Measurements from ENCODE around the gene SHKBP1.

Gene SHKBP1

DNA sequence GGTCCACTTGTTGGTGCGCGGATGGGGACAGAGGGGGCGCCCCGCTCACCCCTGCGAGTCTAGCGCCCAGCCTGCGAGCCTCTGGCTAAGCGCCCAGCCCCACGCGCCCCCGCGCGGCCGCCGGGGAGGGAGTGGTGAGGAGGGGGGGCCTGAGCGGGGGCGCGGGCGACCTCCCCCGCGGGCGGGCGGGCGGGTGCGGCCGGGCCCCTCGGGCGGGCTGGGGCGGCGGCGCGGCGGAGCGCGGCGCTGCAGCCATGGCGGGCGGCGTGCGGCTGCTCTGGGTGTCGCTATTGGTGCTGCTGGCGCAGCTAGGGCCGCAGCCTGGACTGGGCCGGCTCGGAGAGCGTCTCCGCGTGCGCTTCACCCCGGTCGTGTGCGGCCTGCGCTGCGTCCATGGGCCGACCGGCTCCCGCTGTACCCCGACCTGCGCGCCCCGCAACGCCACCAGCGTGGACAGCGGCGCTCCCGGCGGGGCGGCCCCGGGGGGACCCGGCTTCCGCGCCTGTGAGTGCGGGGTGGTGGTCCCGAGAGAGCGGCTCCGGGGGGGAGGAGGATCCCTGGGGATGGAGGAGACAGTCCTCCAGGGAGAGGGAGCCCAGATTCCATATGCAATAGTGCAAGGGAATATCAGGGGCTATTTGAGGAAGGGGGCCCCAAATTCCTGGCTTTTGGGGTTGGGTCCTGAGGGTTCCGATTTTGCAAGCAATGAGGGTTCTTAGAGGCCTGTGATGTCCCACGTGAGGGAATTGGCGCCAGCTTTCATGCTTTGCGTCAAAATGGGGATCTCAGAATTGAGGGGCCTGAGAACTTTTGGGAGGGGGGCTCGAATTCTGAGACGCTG, 24.7 kb downstream of the SHKBP1 start, which contains the start of gene LTBP4:
Gene LTBP4 (plus strand): TSS at position 236 of the 841 bp plus-strand sequence. CDS start 19 bp downstream, at position 255.
- peak; percentile 22 for DNase-seq (ENCODE audit: low spot score)

DNA sequence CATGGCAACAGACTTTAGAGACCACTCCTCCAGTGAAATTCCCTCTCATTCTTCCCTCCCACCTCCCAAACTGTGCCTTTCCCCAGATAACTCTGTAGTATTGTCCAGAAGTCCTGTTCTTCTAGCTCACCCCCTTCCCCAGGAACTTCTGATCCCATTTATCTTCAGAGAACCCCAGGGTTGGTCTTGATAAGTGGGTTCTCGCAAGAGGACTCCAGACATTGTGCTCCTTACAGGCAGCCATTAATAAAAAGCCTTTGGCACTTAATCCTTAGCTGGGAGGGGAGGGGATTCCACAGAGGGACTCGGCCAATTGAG, 26.4 kb downstream of the SHKBP1 start:
- no peak for DNase-seq (ENCODE audit: low spot score)

DNA sequence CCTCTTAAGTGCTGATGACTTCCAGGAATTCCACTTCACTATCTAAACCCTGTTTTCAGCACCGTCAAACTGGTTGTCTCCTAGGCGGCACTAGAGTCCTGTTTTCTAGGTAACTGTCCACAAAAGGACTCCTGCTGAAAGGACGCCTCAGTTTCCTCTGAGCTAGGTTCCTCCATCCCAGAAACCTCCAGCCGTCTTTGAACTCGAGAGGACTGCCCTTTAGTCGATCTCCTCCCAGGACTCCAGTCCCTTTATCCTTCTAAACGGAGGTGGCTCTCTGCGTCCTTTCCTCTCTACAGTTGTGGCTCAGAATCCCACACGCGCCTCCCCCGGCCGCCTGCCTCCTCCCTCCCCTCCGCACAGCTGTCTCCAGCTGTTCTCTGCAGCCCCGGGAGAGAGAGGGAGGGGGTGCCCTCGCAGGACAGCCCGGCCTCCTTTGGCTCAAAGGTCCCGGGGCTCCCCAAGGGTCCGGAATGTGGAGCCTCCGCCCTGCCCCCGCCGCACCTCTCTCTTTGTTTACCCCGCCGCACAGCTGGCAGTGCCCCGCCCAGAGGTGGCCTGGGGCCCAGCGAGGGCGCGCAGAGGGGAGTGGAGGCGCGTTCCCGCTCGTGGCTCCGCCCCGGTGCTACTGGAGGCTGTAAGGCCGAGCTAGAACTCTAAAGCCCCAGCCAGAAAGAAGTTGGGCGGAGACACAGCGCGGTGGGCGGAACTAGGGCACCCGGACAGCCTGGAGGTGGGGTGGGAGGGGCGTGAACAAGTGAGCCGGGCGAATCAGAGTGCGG, 26.9 kb downstream of the SHKBP1 start:
- DNase-seq (ENCODE audit: low spot score), result peak; percentile 92

DNA sequence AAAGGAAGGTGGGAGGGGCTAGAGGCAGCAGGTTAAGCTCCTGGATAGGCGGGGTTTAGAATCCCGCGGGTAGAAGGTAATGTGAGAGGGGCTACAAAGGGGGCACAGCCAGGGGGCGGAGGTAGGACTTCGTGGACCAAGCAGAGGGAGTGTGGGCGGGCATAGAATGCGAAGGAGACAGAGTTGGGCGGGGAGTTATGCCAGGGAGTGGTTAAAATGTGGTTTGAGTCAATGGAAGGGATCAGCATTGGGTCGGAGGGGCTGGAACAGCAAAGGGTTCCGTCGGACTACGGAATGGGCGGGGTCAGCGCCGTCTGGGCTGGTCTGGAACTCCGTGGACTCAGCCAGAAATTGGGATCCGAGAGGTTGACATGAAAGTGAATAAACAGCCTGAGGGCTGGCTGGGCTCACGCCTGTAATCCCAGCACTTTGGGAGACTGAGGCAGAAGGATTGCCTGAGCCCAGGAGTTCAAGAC, 27.5 kb downstream of the SHKBP1 start:
- no peak for DNase-seq (ENCODE audit: low spot score)

DNA sequence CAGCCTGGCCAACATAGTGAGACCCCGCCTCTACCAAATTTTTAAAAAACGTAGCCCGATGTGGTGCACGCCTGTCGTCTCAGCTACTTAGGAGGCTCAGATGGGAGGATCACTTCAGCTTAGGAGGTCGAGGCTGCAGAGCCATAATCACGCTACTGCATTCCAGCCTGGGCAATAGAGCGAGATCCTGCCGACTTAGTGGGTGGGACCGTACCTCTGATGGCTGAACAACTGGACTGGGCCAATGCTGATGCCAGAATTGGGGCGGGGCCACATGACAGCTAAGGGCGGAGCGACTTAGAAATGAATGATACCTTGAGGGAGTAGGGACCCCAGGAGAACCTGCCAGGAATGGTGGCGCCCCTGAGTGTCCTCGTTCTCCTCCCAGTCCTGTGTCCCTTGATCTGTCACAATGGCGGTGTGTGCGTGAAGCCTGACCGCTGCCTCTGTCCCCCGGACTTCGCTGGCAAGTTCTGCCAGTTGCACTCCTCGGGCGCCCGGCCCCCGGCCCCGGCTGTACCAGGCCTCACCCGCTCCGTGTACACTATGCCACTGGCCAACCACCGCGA, 28.1 kb downstream of the SHKBP1 start:
- DNase-seq (ENCODE audit: low spot score), result no peak

DNA sequence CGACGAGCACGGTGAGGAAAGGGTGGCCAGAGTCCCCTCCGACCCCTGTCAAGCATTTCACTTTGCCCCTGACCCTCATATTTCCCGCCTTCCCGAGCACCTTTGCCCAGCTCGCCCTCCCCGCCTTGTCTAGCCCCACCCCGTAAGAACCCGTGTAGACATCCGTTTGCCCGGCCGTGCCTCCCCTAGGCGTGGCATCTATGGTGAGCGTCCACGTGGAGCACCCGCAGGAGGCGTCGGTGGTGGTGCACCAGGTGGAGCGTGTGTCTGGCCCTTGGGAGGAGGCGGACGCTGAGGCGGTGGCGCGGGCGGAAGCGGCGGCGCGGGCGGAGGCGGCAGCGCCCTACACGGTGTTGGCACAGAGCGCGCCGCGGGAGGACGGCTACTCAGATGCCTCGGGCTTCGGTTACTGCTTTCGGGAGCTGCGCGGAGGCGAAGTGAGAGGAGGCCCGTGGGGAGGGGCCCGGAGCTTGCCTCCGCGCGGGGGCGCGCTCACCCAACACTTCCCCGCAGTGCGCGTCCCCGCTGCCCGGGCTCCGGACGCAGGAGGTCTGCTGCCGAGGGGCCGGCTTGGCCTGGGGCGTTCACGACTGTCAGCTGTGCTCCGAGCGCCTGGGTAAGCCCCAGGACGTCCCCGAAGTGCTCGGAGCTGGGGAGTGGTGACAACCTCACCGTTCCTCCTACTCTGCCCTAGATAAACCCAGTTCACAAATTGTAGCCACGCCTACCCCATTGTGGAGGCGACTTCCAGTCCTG, 28.7 kb downstream of the SHKBP1 start:
- DNase-seq (ENCODE audit: low spot score), result peak; percentile 45

DNA sequence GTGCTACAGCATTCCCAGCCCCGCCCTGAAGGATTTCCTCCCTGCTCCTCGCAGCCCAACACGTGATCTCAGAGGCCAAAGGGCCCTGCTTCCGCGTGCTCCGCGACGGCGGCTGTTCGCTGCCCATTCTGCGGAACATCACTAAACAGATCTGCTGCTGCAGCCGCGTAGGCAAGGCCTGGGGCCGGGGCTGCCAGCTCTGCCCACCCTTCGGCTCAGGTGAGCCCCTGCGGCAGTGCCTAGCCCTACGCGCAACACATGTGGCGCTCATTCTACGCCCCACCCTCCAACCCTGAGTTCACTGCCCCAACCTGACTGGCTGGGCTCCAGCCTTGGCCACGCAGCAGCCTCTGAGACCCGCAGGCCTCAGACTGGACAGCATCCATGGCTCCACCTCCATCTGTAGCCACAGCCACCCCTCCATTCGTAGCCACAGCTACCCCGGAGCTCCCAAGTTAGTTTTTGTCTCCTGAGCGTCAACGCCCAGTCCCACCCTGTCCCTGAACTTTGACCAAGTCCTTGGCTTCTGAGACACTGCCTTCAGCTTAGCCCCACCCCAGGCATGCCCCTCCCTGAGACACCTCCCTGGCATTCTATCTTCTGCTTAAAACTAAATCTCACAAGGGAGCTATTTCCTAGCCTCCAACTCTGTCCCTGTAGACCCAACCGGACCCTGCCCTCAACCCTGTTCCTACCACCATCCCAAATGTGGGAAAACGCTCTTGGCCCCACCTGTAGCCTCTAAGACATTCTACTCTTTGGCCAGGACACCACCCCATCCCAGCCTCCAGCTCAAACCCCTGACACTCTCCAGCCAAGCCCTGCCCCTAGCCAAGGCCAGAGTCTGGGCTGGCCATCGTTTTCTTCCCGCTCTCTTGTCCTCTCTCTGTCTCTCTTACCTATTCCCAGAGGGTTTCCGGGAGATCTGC, 30.9 kb downstream of the SHKBP1 start:
- no peak for DNase-seq (ENCODE audit: low spot score)

DNA sequence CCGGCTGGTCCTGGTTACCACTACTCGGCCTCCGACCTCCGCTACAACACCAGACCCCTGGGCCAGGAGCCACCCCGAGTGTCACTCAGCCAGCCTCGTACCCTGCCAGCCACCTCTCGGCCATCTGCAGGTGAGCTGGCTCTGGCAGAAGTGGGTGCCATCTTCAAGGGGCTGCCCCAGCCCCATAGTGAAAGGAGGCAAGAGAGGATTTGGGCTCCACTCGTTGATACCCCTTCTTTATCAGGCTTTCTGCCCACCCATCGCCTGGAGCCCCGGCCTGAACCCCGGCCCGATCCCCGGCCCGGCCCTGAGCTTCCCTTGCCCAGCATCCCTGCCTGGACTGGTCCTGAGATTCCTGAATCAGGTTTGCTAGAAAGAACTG, 31.6 kb downstream of the SHKBP1 start:
- DNase-seq (ENCODE audit: low spot score), result no peak

DNA sequence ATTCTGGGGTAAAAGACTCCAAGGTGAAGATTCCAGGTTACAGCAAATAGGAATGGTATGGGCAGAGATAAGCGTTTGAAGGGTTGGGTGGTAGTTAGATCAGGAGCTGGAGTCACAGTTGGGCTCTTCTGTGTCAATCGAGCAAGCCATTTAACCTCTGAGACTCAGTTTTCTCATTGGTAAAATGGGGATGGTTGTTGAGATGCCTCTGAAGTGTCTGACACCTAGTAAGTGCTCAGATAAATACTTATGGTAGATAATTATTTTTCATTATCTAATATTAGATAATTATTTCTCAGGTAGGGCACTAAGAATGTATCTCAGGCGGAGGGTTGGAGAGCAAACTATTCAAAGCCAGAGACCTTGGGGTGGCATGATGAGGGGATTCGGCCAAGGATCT, 32.3 kb downstream of the SHKBP1 start:
- DNase-seq (ENCODE audit: low spot score), result no peak

DNA sequence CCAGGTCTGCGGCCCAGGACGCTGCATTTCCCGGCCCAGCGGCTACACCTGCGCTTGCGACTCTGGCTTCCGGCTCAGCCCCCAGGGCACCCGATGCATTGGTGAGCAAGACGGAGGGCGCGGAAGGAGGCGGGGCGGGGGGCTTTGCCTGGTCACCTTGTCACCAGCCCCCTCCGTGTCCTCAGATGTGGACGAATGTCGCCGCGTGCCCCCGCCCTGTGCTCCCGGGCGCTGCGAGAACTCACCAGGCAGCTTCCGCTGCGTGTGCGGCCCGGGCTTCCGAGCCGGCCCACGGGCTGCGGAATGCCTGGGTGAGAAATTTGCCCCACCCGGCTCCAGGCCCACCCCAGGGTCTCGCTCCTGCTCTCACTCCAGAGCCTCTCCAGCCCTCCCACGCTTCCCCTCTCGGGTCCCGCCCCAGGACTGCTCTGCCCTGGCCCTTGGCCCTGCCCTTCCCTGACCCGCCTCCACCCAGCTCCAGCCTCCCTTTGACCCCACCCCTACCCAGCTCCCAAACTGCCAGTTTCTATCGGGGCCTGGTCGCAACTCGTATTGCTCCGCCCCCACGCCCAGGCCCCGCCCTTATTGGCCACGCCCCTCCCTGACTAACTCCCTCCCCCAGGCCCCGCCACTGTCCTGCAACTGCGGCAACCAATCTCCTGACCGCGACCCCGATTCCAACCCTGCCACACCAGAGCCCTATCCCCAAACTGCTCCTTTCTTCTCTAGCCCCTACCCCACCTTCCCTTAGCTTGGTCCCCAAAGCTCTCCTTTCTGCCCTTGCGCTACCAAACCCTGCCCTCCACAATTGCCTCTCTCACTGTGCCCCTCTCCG, 33.1 kb downstream of the SHKBP1 start:
- peak; percentile 98 for DNase-seq (ENCODE audit: low spot score)

DNA sequence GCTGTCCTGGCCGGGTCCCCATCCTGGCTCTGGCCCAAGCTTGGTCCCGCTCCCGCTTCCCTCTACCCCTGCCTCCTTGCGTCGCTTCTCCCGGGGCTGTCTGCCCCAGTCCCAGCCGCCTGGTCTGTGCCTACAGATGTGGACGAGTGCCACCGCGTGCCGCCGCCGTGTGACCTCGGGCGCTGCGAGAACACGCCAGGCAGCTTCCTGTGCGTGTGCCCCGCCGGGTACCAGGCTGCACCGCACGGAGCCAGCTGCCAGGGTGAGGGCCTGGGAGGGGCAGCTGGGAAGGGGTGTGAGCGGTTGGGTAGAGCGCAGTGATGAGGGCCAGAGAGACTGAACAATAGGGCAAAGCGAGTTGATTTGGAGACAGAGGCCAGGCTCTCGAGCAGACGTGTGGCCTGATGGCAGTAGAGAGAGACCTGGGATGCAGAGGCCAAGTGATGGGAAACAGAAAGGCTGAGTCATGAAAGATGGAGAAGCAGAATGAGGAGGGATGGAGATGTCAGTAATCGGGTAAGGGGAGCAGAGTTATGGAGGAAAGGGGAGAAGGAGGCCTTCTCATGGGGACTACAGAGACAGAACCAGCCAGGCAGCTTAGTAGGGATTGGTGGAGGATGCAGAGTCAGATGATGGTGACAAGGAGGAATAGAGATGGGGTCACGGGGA, 33.9 kb downstream of the SHKBP1 start:
- peak; percentile 12 for DNase-seq (ENCODE audit: low spot score)

DNA sequence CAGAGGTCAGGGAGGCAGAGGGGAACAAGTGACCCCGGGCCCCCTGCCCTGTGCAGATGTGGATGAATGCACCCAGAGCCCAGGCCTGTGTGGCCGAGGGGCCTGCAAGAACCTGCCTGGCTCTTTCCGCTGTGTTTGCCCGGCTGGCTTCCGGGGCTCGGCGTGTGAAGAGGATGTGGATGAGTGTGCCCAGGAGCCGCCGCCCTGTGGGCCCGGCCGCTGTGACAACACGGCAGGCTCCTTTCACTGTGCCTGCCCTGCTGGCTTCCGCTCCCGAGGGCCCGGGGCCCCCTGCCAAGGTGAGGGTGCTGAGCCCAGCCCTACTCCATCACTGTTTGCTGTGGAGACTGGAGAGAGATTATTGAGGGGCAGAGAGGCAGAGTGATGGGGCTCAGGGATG, 34.4 kb downstream of the SHKBP1 start:
- DNase-seq (ENCODE audit: low spot score), result no peak

DNA sequence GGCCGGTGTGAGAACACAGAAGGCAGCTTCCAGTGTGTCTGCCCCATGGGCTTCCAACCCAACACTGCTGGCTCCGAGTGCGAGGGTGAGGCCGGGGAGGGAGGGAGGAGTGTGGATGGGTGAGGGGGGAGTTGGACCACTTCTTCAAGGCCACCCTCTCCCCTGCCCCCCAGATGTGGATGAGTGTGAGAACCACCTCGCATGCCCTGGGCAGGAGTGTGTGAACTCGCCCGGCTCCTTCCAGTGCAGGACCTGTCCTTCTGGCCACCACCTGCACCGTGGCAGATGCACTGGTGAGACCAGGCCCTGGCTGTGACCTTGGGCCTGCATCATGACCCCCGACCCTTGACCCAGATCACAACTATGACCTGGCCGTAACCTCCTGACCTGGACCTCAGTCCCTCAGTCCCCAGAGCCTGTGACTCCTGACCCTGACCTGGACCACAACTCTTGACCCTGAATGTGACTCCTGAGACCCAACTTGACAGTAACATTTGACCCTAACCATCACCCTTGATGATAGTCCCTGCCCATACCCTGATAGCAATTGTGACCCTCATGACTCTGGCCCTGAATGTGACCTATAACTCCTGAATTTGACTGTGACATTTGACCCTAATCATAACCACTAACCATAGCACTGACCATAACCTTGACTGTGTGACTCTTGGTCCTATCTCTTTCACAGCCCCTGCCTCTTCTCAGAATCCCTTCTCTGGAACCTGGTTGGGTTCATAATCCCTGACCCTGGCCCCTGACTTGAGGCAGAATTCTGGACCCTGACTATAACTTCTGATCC, 35.4 kb downstream of the SHKBP1 start:
- DNase-seq (ENCODE audit: low spot score), result no peak

DNA sequence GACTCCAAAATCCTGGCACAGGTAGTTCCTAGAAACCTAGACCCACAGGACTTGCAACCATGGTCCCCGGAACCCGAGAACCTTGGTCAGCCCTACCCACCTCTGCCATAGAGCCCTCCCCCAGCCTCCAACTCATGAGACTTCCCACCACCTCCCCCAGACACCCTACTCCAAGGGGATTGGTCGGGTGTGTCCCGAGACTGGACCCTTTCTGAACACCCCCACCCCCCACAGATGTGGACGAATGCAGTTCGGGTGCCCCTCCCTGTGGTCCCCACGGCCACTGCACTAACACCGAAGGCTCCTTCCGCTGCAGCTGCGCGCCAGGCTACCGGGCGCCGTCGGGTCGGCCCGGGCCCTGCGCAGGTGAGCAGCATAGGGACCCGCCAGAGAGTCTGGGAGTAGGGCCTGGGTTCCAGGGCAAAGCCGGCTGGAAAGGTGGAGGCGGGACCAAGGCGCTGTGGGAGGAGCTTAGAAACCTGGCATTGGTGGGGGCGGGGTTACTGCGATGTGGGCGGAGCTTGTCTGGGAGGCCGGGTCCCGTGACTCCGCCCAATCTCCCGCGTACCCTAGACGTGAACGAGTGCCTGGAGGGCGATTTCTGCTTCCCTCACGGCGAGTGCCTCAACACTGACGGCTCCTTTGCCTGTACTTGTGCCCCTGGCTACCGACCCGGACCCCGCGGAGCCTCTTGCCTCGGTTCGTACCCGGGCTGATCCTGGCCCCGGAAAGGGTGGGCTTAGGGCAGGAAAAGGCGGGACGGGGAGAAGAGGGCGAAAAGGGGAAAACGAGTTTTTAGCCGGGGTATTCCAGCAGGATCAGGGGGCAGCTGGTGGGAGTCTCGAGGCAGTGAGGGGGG, 36.4 kb downstream of the SHKBP1 start:
- DNase-seq (ENCODE audit: low spot score), result peak; percentile 28

DNA sequence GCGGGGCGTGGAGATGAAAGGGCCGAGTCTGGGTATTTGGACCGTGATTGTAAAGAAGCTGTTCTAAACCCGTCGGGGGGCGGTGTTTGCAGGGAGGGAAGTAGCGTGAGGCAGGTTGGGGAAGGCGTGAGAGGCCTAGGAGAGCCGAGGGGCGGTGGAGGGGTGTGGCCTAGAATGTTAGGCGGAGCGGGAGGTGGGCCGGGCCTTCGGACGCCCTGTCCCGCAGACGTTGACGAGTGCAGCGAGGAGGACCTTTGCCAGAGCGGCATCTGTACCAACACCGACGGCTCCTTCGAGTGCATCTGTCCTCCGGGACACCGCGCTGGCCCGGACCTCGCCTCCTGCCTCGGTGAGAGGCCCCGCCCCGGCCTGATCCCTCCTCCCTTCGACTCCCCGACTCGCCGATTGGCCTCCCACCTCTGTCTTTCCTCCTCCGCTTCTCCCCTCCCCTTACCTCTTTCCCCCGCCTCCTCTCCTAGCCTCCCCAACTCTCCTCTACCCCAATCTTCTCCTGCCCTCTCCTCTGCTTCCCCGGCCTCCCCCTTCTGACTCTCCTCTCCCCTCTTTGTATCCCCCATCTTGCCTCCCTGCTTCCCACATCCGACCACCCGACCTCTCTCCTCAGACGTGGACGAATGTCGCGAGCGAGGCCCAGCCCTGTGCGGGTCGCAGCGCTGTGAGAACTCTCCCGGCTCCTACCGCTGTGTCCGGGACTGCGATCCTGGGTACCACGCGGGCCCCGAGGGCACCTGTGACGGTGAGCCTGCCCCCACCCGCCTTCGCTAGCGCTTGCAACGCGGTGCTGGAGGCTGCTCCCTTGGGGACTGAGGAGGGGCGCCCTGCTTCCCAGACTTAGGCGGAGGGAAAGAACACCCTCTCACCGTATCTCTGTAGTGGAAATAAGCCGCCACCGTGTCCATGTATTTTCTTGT, 37.3 kb downstream of the SHKBP1 start:
- DNase-seq (ENCODE audit: low spot score), result peak; percentile 85

DNA sequence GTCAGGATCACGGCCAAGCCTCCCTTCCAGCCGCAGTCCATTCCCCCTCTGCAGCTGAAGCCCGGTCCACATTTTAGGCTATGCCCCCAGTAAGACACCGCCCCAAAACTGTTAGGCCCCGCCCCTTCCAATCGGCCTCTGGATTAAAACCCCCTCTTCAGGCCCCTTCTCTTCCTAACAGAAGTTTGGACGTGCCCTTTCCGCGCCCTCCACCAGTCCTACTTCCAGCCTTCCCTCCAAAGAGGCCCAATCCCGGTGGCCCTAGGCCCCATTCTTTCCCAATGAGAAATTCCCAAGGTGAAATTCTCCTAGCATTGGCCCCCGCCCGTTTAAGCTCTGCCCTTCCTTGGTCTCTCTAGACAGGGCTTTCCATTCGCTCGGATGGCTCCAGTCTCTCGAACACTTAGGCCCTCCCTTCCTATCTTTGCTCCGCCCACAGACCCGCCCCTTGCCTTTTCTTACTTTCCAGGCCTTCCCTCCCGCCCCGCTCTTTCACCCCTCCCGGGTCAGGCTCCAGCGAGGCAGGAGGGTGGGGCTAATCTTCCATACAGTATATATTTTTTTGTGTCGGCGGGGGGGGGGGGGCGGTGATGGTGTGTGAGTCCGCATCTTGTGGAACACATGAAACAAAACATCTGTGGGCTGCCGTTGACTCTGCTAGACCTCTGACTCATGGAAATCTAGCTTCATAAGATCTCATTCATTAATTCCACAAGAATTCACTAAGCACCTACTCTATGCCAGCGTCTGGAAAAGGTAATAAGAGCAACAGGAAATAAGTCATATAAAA, 38.1 kb downstream of the SHKBP1 start:
- peak; percentile 89 for DNase-seq (ENCODE audit: low spot score)

Measured in AG08395 (cell line).